ENCODE data around the gene SLC22A25. TPM values are rescaled to one million over a fixed set of nuclear protein-coding genes. Genes with fewer than 3 reads are reported as not detected.
"Not testable (repeated sequence)": the region's sequence is repeated elsewhere in the genome, so short reads cannot be mapped to it uniquely, and the experiment has no call there.

SLC22A25 gene
- total RNA-seq, 1 experiment from 2014 or later: not detected

DNA sequence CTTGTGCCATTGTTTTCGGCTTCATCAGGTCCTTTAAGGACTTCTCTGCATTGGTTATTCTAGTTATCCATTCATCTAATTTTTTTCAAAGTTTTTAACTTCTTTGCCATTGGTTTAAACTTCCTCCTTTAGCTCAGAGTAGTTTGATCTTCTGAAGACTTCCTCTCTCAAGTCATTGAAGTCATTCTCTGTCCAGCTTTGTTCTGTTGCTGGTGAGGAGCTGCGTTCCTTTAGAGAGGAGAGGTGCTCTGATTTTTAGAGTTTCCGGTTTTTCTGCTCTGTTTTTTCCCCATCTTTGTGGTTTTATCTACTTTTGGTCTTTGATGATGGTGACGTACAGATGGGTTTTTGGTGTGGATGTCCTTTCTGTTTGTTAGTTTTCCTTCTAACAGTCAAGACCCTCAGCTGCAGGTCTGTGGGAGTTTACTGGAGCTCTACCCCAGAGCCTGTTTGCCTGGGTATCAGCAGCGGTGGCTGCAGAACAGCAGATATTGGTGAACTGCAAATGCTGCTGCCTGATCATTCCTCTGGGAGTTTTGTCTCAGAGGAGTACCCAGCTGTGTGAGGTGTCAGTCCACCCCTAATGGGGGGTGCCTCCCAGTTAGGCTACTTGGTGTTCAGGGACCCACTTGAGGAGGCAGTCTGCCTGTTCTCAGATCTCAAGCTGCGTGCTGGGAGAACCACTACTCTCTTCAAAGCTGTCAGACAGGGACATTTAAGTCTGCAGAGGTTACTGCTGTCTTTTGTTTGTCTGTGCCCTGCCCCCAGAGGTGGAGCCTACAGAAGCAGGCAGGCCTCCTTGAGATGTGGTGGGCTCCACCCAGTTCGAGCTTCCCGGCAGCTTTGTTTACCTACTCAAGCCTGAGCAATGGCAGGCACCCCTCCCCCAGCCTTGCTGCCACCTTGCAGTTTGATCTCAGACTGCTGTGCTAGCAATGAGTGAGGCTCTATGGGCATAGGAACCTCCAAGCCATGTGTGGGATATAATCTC is 7.6 kb downstream of the SLC22A25 start:
- H3K9me3 ChIP-seq (ENCODE audit: control insufficient read depth in 1 of 2, insufficient read depth in 1 of 2, low read depth in 1 of 2, low read length in 2 of 2); ATAC-seq; H3K79me2 ChIP-seq (ENCODE audit: insufficient read depth, low read length); BruUV-seq (replicated peaks); H2AFZ ChIP-seq (ENCODE audit: low read depth, low read length, poor library complexity, severe bottlenecking); CTCF ChIA-PET; H3K36me3 ChIP-seq (ENCODE audit: control insufficient read depth in 1 of 2, insufficient read depth in 2 of 2, low read length in 2 of 2); POLR2A ChIA-PET; H3K27me3 ChIP-seq (ENCODE audit: insufficient read depth, low read length); H3K4me1 ChIP-seq (ENCODE audit: control insufficient read depth in 1 of 2, insufficient read depth in 2 of 2, low read length in 2 of 2); DNase-seq (ENCODE audit: low read depth, low spot score); H3K9ac ChIP-seq (ENCODE audit: low read length); H3K9me2 ChIP-seq (ENCODE audit: insufficient read depth); RAD21 ChIA-PET (ENCODE audit: low non-redundant PET in 1 of 2, low total read pairs in 2 of 2, uncharacterized antibody in 2 of 2, unreplicated experiment in 2 of 2); H4K20me1 ChIP-seq (ENCODE audit: insufficient read depth); H3K4me2 ChIP-seq (ENCODE audit: low read length); intact Hi-C loops (cut with micrococcal nuclease); H3K4me3 ChIP-seq (replicated peaks in 1 of 2; ENCODE audit: low read depth in 1 of 2, low read length in 2 of 2); H3K27ac ChIP-seq (ENCODE audit: low read depth, low read length): not testable (repeated sequence)

DNA sequence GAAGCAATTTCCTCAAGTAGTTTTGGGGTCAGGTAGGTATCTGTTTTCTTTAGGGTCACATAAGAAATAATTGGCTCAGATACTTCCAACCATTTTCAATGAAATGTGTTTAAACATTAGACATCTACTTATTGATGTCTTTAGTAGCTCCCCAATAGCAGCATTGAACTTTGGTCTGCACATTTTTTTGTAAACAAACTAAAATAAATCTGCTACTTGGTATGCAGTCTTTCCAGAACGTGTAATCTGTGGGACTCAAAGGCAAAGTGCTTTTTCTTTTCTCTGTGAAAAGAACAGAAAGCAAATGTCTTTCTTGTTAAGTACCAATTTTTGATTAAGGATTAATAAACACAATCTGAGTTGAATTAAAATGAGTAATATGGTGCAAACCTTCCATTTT is 13.6 kb downstream of the SLC22A25 start:
- H3K4me1 ChIP-seq (ENCODE audit: control insufficient read depth in 1 of 2, insufficient read depth in 2 of 2, low read length in 2 of 2): no peaks in the 10 kb centered on the region
- H3K79me2 ChIP-seq (ENCODE audit: insufficient read depth, low read length): no peaks in the 10 kb centered on the region
- no TSS peak for BruUV-seq (replicated peaks)
- no peak for ATAC-seq
- H4K20me1 ChIP-seq (ENCODE audit: insufficient read depth): no peaks in the 10 kb centered on the region
- H3K27ac ChIP-seq (ENCODE audit: low read depth, low read length): no peak overlapping the region
- H3K4me3 ChIP-seq (replicated peaks in 1 of 2; ENCODE audit: low read depth in 1 of 2, low read length in 2 of 2): no peak overlapping the region
- TF ChIP-seq ZNF274 (IDR thresholded peaks at IDR 0.05; ENCODE audit: low read depth, low read length) (no peak), TCF7L2 (IDR thresholded peaks at IDR 0.05; ENCODE audit: borderline replicate concordance, extremely low read depth, insufficient read depth, insufficient read length) (no peak), SIN3A (IDR thresholded peaks at IDR 0.05; ENCODE audit: low read depth) (no peak), ZFX (IDR thresholded peaks at IDR 0.05) (no peak), FOSL1 (IDR thresholded peaks at IDR 0.05; ENCODE audit: low read depth) (no peak), EGR1 (IDR thresholded peaks at IDR 0.05; ENCODE audit: low read depth) (no peak), YY1 (IDR thresholded peaks at IDR 0.05; ENCODE audit: extremely low read depth, insufficient replicate concordance, low read depth, low read length) (no peak), POLR2A (IDR thresholded peaks at IDR 0.05; ENCODE audit: borderline replicate concordance, extremely low read depth, insufficient read depth, insufficient read length) (no peak), SRF (IDR thresholded peaks at IDR 0.05; ENCODE audit: low read depth) (no peak), RAD21 (IDR thresholded peaks at IDR 0.05; ENCODE audit: low read depth) (no peak)
- TF ChIP-seq, protein P1, sequence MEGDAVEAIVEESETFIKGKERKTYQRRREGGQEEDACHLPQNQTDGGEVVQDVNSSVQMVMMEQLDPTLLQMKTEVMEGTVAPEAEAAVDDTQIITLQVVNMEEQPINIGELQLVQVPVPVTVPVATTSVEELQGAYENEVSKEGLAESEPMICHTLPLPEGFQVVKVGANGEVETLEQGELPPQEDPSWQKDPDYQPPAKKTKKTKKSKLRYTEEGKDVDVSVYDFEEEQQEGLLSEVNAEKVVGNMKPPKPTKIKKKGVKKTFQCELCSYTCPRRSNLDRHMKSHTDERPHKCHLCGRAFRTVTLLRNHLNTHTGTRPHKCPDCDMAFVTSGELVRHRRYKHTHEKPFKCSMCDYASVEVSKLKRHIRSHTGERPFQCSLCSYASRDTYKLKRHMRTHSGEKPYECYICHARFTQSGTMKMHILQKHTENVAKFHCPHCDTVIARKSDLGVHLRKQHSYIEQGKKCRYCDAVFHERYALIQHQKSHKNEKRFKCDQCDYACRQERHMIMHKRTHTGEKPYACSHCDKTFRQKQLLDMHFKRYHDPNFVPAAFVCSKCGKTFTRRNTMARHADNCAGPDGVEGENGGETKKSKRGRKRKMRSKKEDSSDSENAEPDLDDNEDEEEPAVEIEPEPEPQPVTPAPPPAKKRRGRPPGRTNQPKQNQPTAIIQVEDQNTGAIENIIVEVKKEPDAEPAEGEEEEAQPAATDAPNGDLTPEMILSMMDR (IDR thresholded peaks at IDR 0.05 in 2 of 3, conservative IDR thresholded peaks at IDR 0.05 in 1 of 3; ENCODE audit: borderline replicate concordance in 1 of 3, insufficient read depth in 1 of 3, low read depth in 2 of 3, low read length in 2 of 3): no peak
- CTCF ChIA-PET: no interaction called here
- no peak overlapping the region for H3K9ac ChIP-seq (ENCODE audit: low read length)
- no peak overlapping the region for H3K4me2 ChIP-seq (ENCODE audit: low read length)
- RAD21 ChIA-PET (ENCODE audit: low non-redundant PET in 1 of 2, low total read pairs in 2 of 2, uncharacterized antibody in 2 of 2, unreplicated experiment in 2 of 2): no interaction called here
- no peaks in the 10 kb centered on the region for H3K9me3 ChIP-seq (ENCODE audit: control insufficient read depth in 1 of 2, insufficient read depth in 1 of 2, low read depth in 1 of 2, low read length in 2 of 2)
- H3K9me2 ChIP-seq (ENCODE audit: insufficient read depth): no peaks in the 10 kb centered on the region
- intact Hi-C loops (cut with micrococcal nuclease): no loop called here
- no peak for DNase-seq (ENCODE audit: low read depth, low spot score)
- no peak overlapping the region for H2AFZ ChIP-seq (ENCODE audit: low read depth, low read length, poor library complexity, severe bottlenecking)
- POLR2A ChIA-PET: no interaction called here
- peaks cover 21% of the 10 kb centered on the region; the same call in 1 of the 2 replicates for H3K27me3 ChIP-seq (ENCODE audit: insufficient read depth, low read length)
- no peaks in the 10 kb centered on the region for H3K36me3 ChIP-seq (ENCODE audit: control insufficient read depth in 1 of 2, insufficient read depth in 2 of 2, low read length in 2 of 2)

Data from HCT116 (cell line).